Testis (tissue), 3 donors: ENCODE measurements around the gene SLC2A5. TPM values are rescaled to one million over a fixed set of nuclear protein-coding genes. Genes with fewer than 3 reads are reported as not detected.

Source experiments
- DNase-seq: peaks from one replicate; pipeline ENCODE4 v3.0.0-alpha.2; 2019
- H3K27ac ChIP-seq, 2 donors: fragments of 200-600 bp; sonication (generic); one replicate each; pipeline ENCODE4 v1.5.1; 2019
- H3K27me3 ChIP-seq: fragments of 200-600 bp; sonication (generic); one replicate; pipeline ENCODE4 v1.5.1; 2019
- H3K36me3 ChIP-seq: fragments of 200-600 bp; sonication (generic); one replicate; pipeline ENCODE4 v1.5.1; 2017; ENCODE audit warnings: low read depth; ENCODE audit errors: missing control alignments
- H3K4me1 ChIP-seq: fragments of 200-600 bp; sonication (generic); one replicate; pipeline ENCODE4 v1.5.1; 2019
- H3K4me3 ChIP-seq, 2 donors: fragments of 200-600 bp; sonication (generic); one replicate each; pipeline ENCODE4 v1.5.1; 2017 to 2019
- H3K9me3 ChIP-seq: fragments of 200-600 bp; sonication (generic); one replicate; pipeline ENCODE4 v1.5.1; 2017
- CTCF ChIP-seq, 3 experiments: fragments of 450-650 bp in 2 of 3; fragments of 200-600 bp in 1 of 3; sonication (generic) in 1 of 3; IDR thresholded peaks; one replicate each; pipeline ENCODE4 v1.5.1; 2016 to 2019; ENCODE audit warnings: antibody characterized with exemption in 3 of 3, mild to moderate bottlenecking in 2 of 3, moderate library complexity in 1 of 3
- POLR2A ChIP-seq: fragments of 450-650 bp; IDR thresholded peaks from one replicate; pipeline ENCODE4 v1.6.1; 2017; ENCODE audit warnings: antibody characterized with exemption, mild to moderate bottlenecking, moderate library complexity
- WGBS, 2 donors: methylation state at CpG; one replicate each; pipeline ENCODE4 v1.1.5; 2018; 5-methylcytosine and 5-hydroxymethylcytosine counted together
- intact Hi-C: fragments of 100-400 bp; cut with DNase I; formaldehyde crosslinking; loops from one replicate; pipeline ENCODE4 v1.15.1; 2023; ENCODE audit warnings: low total_unique reads
- polyA plus RNA-seq: library from polyadenylated mRNA; stranded (reverse); fragments of 350-450 nt; fragmentation: Illumina TruSeq; extraction: RNeasy Lipid Tissue Mini Kit (QIAGEN cat#74804); gene quantifications from one replicate; pipeline ENCODE4 v1.2.3, GENCODE V29; 2014; ENCODE audit warnings: low read depth, low replicate concordance; ENCODE audit not compliant: insufficient read depth
- total RNA-seq, 2 donors: library from RNA; depleted of rRNA; stranded (reverse); fragments of >200 nt; gene quantifications; one replicate each; pipeline ENCODE4 v1.2.3, GENCODE V29; 2016

SLC2A5 gene
- total and polyA plus RNA-seq, 3 donors from 2014 or later: 74.1 to 230 (median 90.5) TPM

- intact Hi-C loops: no loop called here
- no peaks in the 10 kb centered on the region for H3K36me3 ChIP-seq
- no peaks in the 10 kb centered on the region for H3K27me3 ChIP-seq
- WGBS, 2 donors: 73 to 85% methylated on average over 6 of the region's 6 CpGs
- H3K4me3 ChIP-seq: no peak overlapping the region
- H3K9me3 ChIP-seq: no peaks in the 10 kb centered on the region
- TF ChIP-seq CTCF (IDR thresholded peaks at IDR 0.05) (no peak), POLR2A (no peak)
- H3K4me1 ChIP-seq: no peaks in the 10 kb centered on the region
- no peak for DNase-seq
- no peak overlapping the region for H3K27ac ChIP-seq
Measured at GRCh38 chr1:9020305-9020704, 49.1 kb downstream of the SLC2A5 start.

- intact Hi-C loops: no loop called here
- Histone ChIP-seq H3K36me3 (no peaks in the 10 kb centered on the region), H3K4me3 (no peak overlapping the region), H3K27me3 (no peaks in the 10 kb centered on the region), H3K9me3 (no peaks in the 10 kb centered on the region), H3K27ac (no peak overlapping the region), H3K4me1 (no peaks in the 10 kb centered on the region)
- WGBS, 2 donors: 34 to 42% methylated on average over 4 of the region's 4 CpGs
- TF ChIP-seq CTCF (IDR thresholded peaks at IDR 0.05) (no peak), POLR2A (no peak)
- DNase-seq: no peak
Measured at GRCh38 chr1:9019896-9020295, 49.5 kb downstream of the SLC2A5 start.

GRCh38 chr1:9018333-9018732 lies 51.1 kb downstream of the SLC2A5 start:
- DNase-seq: no peak

GRCh38 chr1:9016455-9016854 lies 53.0 kb downstream of the SLC2A5 start:
- Histone ChIP-seq H3K4me1 (no peaks in the 10 kb centered on the region), H3K27me3 (no peaks in the 10 kb centered on the region), H3K9me3 (no peaks in the 10 kb centered on the region), H3K27ac (no peak overlapping the region), H3K36me3 (no peaks in the 10 kb centered on the region), H3K4me3 (no peak overlapping the region)
- TF ChIP-seq POLR2A (no peak), CTCF (IDR thresholded peaks at IDR 0.05) (no peak)
- intact Hi-C loops: no loop called here
- 88 to 91% methylated on average over 5 of the region's 5 CpGs for WGBS, 2 donors
- no peak for DNase-seq

More at GRCh38 chr1:9018333-9018732, 51.1 kb downstream of the SLC2A5 start:
- TF ChIP-seq POLR2A (no peak), CTCF (IDR thresholded peaks at IDR 0.05) (no peak)
- Histone ChIP-seq H3K9me3 (no peaks in the 10 kb centered on the region), H3K4me1 (no peaks in the 10 kb centered on the region), H3K27me3 (no peaks in the 10 kb centered on the region), H3K4me3 (no peak overlapping the region), H3K27ac (no peak overlapping the region), H3K36me3 (no peaks in the 10 kb centered on the region)
- intact Hi-C loops: no loop called here
- 46 to 58% methylated on average over 8 to 13 of the region's 13 CpGs for WGBS, 2 donors
